Glutamatergic neuron (in vitro differentiated cells): Measurements from ENCODE around the gene DAGLA. TPM values are rescaled to one million over a fixed set of nuclear protein-coding genes. Genes with fewer than 3 reads are reported as not detected.

Experiments
- DNase-seq: peaks from one replicate; pipeline ENCODE4 v3.0.0; 2022
- H3K27ac Mint-ChIP-seq: one replicate; pipeline ENCODE4 v1.8.0; 2020; ENCODE audit warnings: mild to moderate bottlenecking, mixed read lengths, inconsistent platforms; ENCODE audit not compliant: unreplicated experiment
- H3K27me3 Mint-ChIP-seq: one replicate; pipeline ENCODE4 v1.8.0; 2020; ENCODE audit warnings: mild to moderate bottlenecking, moderate library complexity, mixed read lengths, inconsistent platforms; ENCODE audit not compliant: unreplicated experiment
- H3K36me3 Mint-ChIP-seq: one replicate; pipeline ENCODE4 v1.8.0; 2020; ENCODE audit warnings: mild to moderate bottlenecking, mixed read lengths, inconsistent platforms; ENCODE audit not compliant: unreplicated experiment
- H3K4me1 Mint-ChIP-seq: one replicate; pipeline ENCODE4 v1.8.0; 2020; ENCODE audit warnings: mild to moderate bottlenecking, low read depth, mixed read lengths, inconsistent platforms; ENCODE audit not compliant: unreplicated experiment
- H3K4me3 Mint-ChIP-seq: one replicate; pipeline ENCODE4 v1.8.0; 2020; ENCODE audit warnings: mild to moderate bottlenecking, mixed read lengths, inconsistent platforms; ENCODE audit not compliant: unreplicated experiment
- H3K9me3 Mint-ChIP-seq: one replicate; pipeline ENCODE4 v1.8.0; 2020; ENCODE audit warnings: mild to moderate bottlenecking, moderate library complexity, mixed read lengths, inconsistent platforms; ENCODE audit not compliant: unreplicated experiment
- total RNA-seq: library from RNA; stranded (reverse); fragmentation: NEBNext Ultra II Directional; extraction: Animal tissue kit (Norgen Biotek cat#: 25700); gene quantifications from one replicate; pipeline ENCODE4 v1.2.1, GENCODE V29; 2021; ENCODE audit not compliant: unreplicated experiment
- TF ChIP-seq, protein P1 (sequence below): fragments of 200-600 bp; sonication (generic); IDR thresholded peaks from one replicate; pipeline ENCODE4 v1.5.0; 2021; ENCODE audit not compliant: partially characterized antibody, unreplicated experiment

DAGLA gene
- total RNA-seq, 1 donor from 2014 or later = 9.6 TPM

DNA sequence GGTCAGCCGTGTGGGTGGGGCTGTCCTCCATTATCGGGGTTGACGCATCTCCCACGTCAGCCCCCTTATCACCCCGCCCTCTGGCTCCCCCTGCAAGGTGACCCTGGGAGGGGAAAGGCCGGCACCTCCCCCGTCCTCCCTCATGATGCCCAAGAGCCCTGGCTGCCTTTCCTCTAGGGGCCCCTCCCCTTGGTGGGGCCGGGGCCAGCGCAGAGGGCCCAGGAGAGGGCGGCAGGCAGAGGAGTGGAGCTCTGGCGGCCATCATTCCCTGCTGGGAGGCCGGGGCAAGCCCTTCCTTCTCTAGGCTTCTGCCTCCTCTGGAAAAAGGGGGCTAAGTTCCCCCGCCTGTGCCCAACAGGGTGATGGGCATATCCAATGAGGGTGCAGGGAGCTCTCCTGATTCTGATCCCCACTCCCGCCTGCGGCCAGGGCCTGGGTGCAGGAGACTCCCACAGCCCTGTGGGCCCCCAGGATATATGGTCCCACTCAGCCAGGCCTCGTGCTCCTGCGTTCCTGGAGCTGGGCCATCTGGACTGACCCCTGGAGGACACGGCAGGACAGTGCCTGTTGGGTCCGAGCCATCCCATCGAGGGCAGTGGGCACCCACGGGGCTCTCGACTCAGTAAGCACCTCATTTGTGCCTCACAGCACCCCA, 84.5 kb downstream of the DAGLA start:
- no peaks in the 10 kb centered on the region for H3K36me3 Mint-ChIP-seq
- peaks cover 8% of the 10 kb centered on the region for H3K27me3 Mint-ChIP-seq
- H3K4me3 Mint-ChIP-seq = no peak overlapping the region
- no peak overlapping the region for H3K27ac Mint-ChIP-seq
- no peaks in the 10 kb centered on the region for H3K9me3 Mint-ChIP-seq
- H3K4me1 Mint-ChIP-seq = peaks cover 3% of the 10 kb centered on the region
- TF ChIP-seq, protein P1, sequence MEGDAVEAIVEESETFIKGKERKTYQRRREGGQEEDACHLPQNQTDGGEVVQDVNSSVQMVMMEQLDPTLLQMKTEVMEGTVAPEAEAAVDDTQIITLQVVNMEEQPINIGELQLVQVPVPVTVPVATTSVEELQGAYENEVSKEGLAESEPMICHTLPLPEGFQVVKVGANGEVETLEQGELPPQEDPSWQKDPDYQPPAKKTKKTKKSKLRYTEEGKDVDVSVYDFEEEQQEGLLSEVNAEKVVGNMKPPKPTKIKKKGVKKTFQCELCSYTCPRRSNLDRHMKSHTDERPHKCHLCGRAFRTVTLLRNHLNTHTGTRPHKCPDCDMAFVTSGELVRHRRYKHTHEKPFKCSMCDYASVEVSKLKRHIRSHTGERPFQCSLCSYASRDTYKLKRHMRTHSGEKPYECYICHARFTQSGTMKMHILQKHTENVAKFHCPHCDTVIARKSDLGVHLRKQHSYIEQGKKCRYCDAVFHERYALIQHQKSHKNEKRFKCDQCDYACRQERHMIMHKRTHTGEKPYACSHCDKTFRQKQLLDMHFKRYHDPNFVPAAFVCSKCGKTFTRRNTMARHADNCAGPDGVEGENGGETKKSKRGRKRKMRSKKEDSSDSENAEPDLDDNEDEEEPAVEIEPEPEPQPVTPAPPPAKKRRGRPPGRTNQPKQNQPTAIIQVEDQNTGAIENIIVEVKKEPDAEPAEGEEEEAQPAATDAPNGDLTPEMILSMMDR = no peak
- no peak for DNase-seq

DNA sequence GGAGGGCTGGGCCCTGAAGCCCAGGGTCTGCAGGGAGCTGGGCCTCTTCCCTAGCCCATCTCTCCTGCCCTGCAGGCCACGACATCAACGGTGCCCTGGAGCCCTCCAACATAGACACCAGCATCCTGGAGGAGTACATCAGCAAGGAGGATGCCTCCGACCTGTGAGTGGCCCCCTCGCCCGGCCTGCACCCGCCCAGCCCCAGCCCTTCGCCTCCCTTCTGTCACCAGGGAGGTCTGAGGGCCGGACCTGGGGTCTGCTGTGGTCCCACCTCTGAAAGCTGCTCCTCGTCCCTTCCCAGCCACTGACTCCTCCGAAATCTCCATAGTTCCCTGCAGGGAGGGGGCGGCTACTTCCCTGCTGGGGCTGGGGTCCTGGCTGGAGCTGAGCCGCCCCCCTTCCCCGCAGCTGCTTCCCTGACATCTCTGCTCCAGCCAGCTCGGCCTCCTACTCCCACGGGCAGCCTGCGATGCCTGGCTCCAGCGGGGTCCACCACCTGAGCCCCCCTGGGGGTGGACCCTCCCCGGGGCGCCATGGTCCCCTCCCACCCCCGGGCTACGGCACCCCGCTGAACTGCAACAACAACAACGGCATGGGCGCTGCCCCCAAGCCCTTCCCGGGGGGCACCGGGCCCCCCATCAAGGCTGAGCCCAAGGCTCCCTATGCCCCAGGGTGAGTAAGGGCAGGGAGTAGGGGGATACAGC, 85.5 kb downstream of the DAGLA start:
- H3K4me1 Mint-ChIP-seq = peaks cover 3% of the 10 kb centered on the region
- no peak overlapping the region for H3K4me3 Mint-ChIP-seq
- H3K36me3 Mint-ChIP-seq = no peaks in the 10 kb centered on the region
- H3K27ac Mint-ChIP-seq = no peak overlapping the region
- no peak for DNase-seq
- TF ChIP-seq, protein P1 = no peak
- no peaks in the 10 kb centered on the region for H3K9me3 Mint-ChIP-seq
- peaks cover 7% of the 10 kb centered on the region for H3K27me3 Mint-ChIP-seq

DNA sequence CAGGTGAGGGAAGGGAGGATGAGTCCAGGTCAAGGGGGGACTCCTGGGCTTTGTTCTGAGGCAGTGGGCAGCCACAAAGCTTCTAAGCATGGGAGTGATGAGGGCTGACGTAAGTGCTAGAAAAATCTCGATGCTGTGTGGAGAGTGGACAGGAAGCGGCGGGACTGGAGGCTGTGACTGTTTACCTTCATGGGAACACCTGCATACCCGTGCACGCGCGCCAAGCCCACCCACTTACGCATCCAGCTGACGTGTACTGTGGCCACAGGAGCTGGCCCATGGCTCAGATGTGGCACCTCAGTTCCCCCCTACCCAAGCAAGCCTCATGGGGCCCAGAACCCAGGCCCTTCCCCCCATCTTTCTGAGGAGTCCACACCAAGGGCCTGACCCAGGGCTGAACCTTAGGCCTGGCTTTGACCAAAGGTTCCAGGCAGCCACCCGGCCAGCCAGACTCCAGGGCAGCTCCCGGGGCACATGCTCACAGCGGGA, 86.2 kb downstream of the DAGLA start:
- DNase-seq = no peak
- no peaks in the 10 kb centered on the region for H3K9me3 Mint-ChIP-seq
- no peak overlapping the region for H3K4me3 Mint-ChIP-seq
- TF ChIP-seq, protein P1 = no peak
- H3K27ac Mint-ChIP-seq = no peak overlapping the region
- no peaks in the 10 kb centered on the region for H3K36me3 Mint-ChIP-seq
- peaks cover 3% of the 10 kb centered on the region for H3K4me1 Mint-ChIP-seq
- H3K27me3 Mint-ChIP-seq = peaks cover 7% of the 10 kb centered on the region

DNA sequence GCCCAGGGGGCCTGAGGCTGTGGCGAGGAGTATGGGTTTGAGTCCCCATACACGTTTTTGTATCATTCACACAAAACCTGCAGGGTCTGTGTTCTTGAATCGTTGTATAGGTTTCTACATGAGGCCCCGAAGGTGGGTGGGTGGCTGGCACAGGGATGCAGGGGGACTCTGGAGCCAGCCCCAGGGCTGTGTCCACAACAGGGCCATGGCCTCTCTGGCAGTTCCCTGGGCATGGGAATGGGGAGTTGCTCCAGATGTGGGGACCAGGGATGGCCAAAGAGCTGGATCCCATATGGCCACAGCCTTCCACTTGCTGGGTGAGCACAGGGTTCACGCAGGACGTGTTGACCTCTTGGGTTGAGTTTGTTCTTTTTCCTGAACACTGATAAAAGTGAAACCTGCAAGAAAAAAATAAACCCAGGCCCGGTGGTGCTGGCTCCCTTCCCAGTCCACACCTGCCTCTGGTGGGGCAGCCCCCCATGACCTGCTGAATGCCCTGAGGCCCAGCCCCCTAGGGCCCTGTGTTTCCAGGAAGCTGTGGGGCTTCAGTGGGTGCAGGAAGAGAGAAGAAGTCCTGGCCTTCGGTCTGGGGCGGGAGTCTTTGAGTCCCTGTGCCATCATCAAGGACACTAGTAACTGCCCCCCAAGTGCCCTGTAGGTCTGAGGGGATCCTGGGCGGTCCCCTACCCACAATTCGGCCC, 88.3 kb downstream of the DAGLA start:
- Mint-ChIP-seq H3K36me3 (no peaks in the 10 kb centered on the region), H3K27ac (no peak overlapping the region), H3K27me3 (peaks cover 8% of the 10 kb centered on the region), H3K4me1 (peaks cover 3% of the 10 kb centered on the region), H3K4me3 (no peak overlapping the region), H3K9me3 (peaks cover 2% of the 10 kb centered on the region)
- no peak for DNase-seq
- TF ChIP-seq, protein P1 = no peak
